HEK293 (cell line): ENCODE results near the gene TM9SF3.

Experiments
- CTCF ChIP-seq: fragments of 450-650 bp; formaldehyde crosslinking; IDR thresholded peaks from 2 replicates; pipeline ENCODE4 v1.5.1; 2016; ENCODE audit warnings: missing biosample characterization, missing genetic modification characterization
- TCF7L2 ChIP-seq: IDR thresholded peaks from 2 replicates; pipeline ENCODE4 v1.6.1; 2011; ENCODE audit warnings: low read depth, mild to moderate bottlenecking, inconsistent platforms, low read length, moderate library complexity, borderline replicate concordance
- ZNF121 ChIP-seq: fragments of 450-650 bp; formaldehyde crosslinking; IDR thresholded peaks from 2 replicates; pipeline ENCODE4 v1.5.1; 2016; ENCODE audit warnings: missing biosample characterization, missing genetic modification characterization
- ZNF239 ChIP-seq: fragments of 450-650 bp; formaldehyde crosslinking; IDR thresholded peaks from 2 replicates; pipeline ENCODE4 v1.5.1; 2016; ENCODE audit warnings: missing biosample characterization, missing genetic modification characterization

GRCh38 chr10:96618653-96619052 is 31.8 kb upstream of the TM9SF3 start:
- TF ChIP-seq ZNF239 (tag by site-specific recombination): no peak
- TF ChIP-seq CTCF (tag by site-specific recombination): no peak
- TF ChIP-seq TCF7L2: no peak
- TF ChIP-seq ZNF121 (tag by site-specific recombination): no peak
